ENCODE data around the gene TMEM176B.
"Not testable (repeated sequence)": the region's sequence is repeated elsewhere in the genome, so short reads cannot be mapped to it uniquely, and the experiment has no call there.

Gene TMEM176B

GRCh38 chr7:150820148-150820547 is 20.0 kb upstream of the TMEM176B start:
- no peak for TF ChIP-seq CTCF (IDR thresholded peaks at IDR 0.05)
- H3K27ac ChIP-seq = no peak overlapping the region
- H3K27me3 ChIP-seq = no peaks in the 10 kb centered on the region
- peaks cover 3 to 13% (median 9%) of the 10 kb centered on the region in 3 donors for H3K9me3 ChIP-seq
- H3K4me3 ChIP-seq = no peak overlapping the region
- H3K4me1 ChIP-seq = no peaks in the 10 kb centered on the region
- intact Hi-C loops (cut with DNase I; ENCODE audit: low total_unique reads) = no loop called here
- H3K36me3 ChIP-seq = no peaks in the 10 kb centered on the region
- DNase-seq = no peak

GRCh38 chr7:150818971-150819370 is 18.8 kb upstream of the TMEM176B start:
- Histone ChIP-seq H3K4me3 (no peak overlapping the region), H3K36me3 (no peaks in the 10 kb centered on the region), H3K27ac (no peak overlapping the region), H3K27me3 (no peaks in the 10 kb centered on the region), H3K4me1 (no peaks in the 10 kb centered on the region), H3K9me3 (peaks cover 3 to 15% (median 13%) of the 10 kb centered on the region in 3 donors)
- no peak for DNase-seq
- intact Hi-C loops (cut with DNase I; ENCODE audit: low total_unique reads) = no loop called here
- no peak for TF ChIP-seq CTCF (IDR thresholded peaks at IDR 0.05)

GRCh38 chr7:150814328-150815001 is 14.3 kb upstream of the TMEM176B start:
- Histone ChIP-seq H3K36me3 (no peaks in the 10 kb centered on the region), H3K27ac (no peak overlapping the region), H3K4me3 (no peak overlapping the region), H3K9me3 (peaks cover 0 to 15% (median 13%) of the 10 kb centered on the region in 3 donors), H3K4me1 (no peaks in the 10 kb centered on the region), H3K27me3 (no peaks in the 10 kb centered on the region)
- DNase-seq = no peak
- TF ChIP-seq CTCF (IDR thresholded peaks at IDR 0.05) = no peak
- intact Hi-C loops (cut with DNase I; ENCODE audit: low total_unique reads) = no loop called here

- H3K4me3 ChIP-seq; H3K36me3 ChIP-seq; H3K27ac ChIP-seq; intact Hi-C loops (cut with DNase I; ENCODE audit: low total_unique reads); H3K27me3 ChIP-seq; DNase-seq; H3K4me1 ChIP-seq: not testable (repeated sequence)
- H3K9me3 ChIP-seq = peaks cover 0 to 13% (median 11%) of the 10 kb centered on the region in 3 donors
Observed at GRCh38 chr7:150807616-150808438, 7.7 kb upstream of the TMEM176B start.

GRCh38 chr7:150806863-150807262 is 6.7 kb upstream of the TMEM176B start:
- peaks cover 0 to 13% (median 11%) of the 10 kb centered on the region in 3 donors for H3K9me3 ChIP-seq
- H3K4me1 ChIP-seq = no peaks in the 10 kb centered on the region
- peaks cover 0 to 4% (median 0%) of the 10 kb centered on the region in 3 donors for H3K36me3 ChIP-seq
- no peak overlapping the region for H3K4me3 ChIP-seq
- no peak for DNase-seq
- intact Hi-C loops (cut with DNase I; ENCODE audit: low total_unique reads) = no loop called here
- no peak overlapping the region for H3K27ac ChIP-seq
- no peak for TF ChIP-seq CTCF (IDR thresholded peaks at IDR 0.05)
- peaks cover 0 to 14% of the 10 kb centered on the region in 2 donors for H3K27me3 ChIP-seq

- intact Hi-C loops (cut with DNase I; ENCODE audit: low total_unique reads) = no loop called here
- H3K4me3 ChIP-seq = no peak overlapping the region
- H3K36me3 ChIP-seq = peaks cover 0 to 4% (median 0%) of the 10 kb centered on the region in 3 donors
- no peak for TF ChIP-seq CTCF (IDR thresholded peaks at IDR 0.05)
- H3K27me3 ChIP-seq = peaks cover 0 to 18% of the 10 kb centered on the region in 2 donors
- H3K27ac ChIP-seq = no peak overlapping the region
- DNase-seq = no peak
- H3K9me3 ChIP-seq = peaks cover 0 to 13% (median 11%) of the 10 kb centered on the region in 3 donors
- peaks cover 0 to 1% (median 0%) of the 10 kb centered on the region in 4 donors for H3K4me1 ChIP-seq
Observed at GRCh38 chr7:150806454-150806853, 6.3 kb upstream of the TMEM176B start.
